Inflammatory macrophage treated with lipopolysaccharide for 1 hour (primary cell): ENCODE results near the gene RGS12.

ENCODE experiments used
- DNase-seq, 2 donors: peaks; one replicate each; pipeline ENCODE4 v3.0.0-alpha.2; 2020 to 2022

RGS12 gene

GRCh38 chr4:3253808-3254207 lies 39.0 kb upstream of the RGS12 start:
- no peak for DNase-seq

DNA sequence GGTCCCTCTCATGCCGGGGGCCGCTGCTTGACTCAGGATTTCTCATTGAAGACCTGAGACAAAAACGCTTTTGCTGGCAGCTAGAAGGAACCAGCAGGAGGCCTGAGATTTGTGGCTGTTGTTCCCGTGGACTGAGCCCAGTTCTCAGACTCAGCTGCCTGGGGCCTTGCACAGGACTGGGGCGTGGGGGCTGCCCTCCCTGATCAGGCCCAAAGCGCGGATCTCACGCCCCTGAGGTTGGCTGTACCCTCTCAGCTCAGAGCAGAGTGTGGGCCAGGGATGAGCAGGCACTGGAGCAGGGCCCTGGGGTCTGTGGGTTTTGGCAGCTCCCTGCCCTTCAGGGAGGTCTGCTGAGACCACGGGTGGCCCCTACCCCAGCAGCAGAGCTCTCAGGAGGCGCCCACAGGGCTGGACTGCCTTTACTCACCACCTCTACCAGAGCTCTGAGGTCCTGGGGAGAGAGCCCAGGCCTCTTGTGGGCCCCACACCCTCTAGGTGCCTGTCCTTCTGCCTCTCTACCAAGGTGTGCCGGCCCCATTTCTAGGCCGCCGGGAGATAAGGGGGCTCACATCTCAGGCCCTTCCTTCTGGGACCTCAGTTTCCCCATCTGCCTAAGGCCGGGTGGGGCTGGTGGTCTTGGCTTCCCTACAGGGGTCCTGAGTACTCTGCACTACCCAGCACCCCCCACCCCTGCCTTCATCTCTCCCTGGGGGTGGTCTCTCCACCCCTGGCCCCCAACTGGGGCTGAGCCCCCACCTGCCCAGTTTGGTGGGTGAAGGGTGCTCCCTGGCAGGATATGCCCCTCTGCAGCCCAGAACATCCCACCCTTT lies 38.3 kb upstream of the RGS12 start:
- no peak for DNase-seq

DNA sequence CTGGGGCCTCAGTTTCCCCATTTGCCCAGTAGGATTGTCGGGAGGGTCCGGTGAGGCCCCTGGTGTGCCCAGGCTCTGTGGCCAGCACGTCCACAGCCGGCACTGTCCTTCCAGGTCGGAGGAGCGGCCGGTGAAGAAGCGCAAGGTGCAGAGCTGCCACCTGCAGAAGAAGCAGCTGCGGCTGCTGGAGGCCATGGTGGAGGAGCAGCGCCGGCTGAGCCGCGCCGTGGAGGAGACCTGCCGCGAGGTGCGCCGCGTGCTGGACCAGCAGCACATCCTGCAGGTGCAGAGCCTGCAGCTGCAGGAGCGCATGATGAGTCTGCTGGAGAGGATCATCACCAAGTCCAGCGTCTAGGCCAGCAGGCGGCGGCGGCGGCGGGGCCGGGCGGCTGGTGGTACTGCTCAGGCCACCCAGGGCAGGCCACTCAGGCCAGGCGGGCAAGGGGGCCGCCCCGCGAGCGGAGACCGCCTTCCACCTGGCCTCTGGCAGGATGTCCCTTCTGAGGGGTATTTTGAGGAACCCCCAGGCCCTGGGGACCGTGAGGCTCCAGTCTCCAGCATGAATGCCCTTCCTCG lies 37.1 kb upstream of the RGS12 start:
- no peak for DNase-seq

GRCh38 chr4:3256230-3257102 lies 36.4 kb upstream of the RGS12 start:
- DNase-seq, result no peak

DNA sequence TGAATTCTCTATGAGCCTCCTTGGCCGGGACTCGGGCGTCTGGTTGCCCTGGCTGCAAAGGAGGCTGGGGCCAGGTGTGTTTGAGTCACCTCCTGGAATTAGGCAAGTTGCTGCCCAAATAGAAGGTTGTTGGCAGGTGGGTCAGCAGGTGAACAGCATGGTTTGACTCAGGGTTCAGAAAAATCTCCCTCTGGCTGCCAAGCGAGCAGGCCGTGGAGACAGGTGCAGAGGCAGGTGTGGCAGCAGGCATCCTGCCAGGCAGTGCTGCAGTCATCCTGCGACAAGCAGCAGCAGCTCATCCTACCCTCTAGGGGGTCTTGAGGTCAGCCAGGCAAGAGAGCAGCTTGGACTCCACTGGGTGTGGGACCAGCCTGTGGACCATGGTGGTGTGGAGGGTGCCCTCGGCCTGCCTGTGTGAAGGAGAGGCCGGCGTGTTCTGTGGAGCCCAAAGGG lies 35.7 kb upstream of the RGS12 start:
- no peak for DNase-seq

DNA sequence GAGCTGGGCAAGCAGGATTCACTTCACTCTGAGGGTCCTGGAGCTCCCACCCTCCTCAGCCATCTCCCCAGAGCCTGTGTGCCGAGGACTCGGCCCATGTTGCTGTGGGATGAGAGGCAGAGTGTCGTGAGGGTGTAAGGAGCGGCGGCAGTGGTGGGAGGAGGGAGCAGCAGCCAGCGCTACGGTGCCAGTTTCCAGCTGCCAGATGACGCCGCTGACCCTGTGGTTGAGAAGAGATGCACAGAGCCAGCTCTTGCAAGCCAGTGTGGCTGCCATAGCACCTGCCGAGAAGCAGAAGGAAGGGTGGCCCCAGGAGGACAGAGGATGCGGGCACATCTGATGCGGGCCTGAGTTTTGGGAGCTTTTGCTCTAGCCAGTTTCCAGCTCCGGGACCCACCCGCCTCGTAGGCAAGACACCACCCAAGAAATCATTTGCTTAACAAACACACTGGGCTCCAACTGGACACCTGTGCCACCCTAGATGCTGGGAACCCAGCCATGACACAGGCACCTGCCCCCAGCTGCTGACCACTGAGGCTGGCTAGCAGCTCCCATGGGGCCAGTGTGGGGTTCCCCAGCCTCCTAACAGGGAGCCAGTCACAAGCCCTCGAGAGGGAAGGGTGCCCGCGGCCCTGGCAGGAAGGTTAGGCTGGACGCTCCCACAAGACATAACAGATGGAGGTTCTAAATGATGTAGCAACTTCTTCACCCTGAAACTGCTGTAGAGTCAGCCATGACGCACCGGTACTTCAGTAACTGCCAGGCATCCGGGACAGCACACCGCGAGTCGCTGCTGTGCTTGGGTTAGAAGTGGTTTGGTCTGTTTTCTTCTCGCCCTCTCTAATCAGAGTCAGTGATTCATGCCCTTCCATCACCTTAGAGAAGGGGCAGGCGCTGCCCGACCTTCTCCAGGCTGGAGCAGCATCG lies 35.0 kb upstream of the RGS12 start:
- DNase-seq, result no peak

- no peak for DNase-seq
These were observed 31.2 kb upstream of the RGS12 start for GRCh38 chr4:3261411-3262207.

DNA sequence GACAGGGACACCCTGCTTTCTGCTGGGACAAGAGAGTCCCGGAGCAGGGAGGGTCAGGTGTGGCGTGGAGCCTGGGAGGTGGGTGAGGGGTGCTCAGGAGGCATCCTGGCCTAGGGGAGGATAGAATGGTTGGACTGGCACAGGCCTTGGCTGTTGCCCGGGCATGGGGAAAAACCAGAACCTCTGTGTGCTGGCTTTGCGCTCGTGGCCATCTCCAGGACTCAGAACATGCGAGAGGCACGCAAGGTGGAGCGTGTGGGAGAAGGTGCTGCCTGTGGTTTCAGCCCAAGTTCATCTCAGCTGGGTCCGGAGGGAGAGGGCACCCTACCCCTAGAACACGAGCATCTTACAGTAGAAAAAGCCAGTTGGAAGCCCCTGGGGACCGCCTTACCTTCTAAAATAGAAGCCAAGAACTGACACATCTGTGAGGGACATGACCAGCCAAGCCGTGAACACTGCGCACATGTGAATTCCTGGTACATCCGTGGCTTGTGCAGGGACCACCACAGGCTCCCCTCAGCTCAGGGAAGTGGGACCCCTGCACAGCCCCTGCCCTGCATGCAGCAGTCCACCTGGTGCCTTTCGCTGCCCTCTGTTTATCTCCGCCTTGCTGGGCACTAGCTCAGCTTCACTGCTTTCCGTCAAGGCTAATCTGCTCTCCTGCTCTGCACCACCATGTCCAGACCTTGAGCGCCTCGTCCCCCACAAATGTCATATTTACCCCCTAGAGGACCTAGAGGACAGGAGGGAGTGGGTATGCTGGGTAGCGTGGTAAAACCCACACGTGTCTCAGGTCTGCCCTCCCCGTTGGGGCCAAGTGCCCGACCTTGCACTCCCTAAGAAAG lies 30.4 kb upstream of the RGS12 start:
- DNase-seq, result no peak

GRCh38 chr4:3263053-3263875 lies 29.6 kb upstream of the RGS12 start:
- DNase-seq, result no peak

DNA sequence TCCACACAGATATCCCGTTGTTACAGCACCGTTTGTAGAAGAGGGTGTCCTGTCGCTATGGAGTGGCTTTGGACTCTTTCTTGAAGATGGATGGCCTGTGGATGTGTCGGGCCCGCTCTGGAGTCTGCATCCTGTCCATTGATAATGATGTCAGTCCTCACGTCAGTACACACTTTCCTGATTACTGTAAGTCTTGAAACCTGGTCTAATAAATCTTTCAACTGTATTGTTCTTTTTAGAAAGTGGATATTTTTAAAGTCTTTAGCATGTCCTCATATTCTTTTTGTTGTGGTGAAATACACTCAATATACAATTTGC lies 29.0 kb upstream of the RGS12 start:
- DNase-seq, result no peak

GRCh38 chr4:3266076-3266475 lies 26.7 kb upstream of the RGS12 start:
- DNase-seq, result no peak

GRCh38 chr4:3267576-3268394 lies 25.0 kb upstream of the RGS12 start:
- DNase-seq, result no peak

DNA sequence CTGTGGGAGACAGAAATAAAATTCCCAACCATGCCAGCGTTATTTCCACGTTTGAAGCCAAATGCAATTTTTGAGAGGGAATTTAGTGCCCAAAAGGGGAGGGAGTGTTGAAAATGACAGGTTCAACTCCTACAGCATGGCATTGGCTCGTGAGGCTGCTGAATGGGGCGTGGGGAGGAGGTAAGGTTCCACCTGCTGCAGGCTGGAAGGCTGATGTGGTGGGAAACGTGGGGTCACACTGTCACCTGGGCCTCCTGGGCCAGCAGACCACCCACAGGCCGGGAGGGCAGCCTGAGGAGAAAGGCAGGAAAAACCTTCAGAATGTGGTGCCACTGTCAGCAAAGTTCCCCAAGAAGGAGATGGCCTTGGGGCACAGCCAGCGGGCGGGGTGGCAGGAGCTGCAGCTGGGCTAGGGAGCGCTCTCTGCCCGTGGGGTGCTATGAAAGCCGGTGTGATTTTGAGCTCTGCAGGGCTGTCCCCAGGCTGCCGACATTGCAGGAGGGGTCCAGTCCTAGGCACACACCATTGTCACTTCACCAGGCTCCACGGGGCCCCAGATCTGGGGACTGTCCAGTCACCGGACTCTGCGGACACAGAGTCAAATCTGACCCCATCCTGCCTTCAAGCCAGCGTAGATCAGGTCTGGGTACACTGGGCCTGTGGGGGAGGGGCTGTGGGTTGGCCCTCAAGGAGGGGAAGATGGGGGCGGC lies 24.3 kb upstream of the RGS12 start:
- DNase-seq, result no peak

- no peak for DNase-seq
These were observed 23.5 kb upstream of the RGS12 start for GRCh38 chr4:3269105-3269927.

DNA sequence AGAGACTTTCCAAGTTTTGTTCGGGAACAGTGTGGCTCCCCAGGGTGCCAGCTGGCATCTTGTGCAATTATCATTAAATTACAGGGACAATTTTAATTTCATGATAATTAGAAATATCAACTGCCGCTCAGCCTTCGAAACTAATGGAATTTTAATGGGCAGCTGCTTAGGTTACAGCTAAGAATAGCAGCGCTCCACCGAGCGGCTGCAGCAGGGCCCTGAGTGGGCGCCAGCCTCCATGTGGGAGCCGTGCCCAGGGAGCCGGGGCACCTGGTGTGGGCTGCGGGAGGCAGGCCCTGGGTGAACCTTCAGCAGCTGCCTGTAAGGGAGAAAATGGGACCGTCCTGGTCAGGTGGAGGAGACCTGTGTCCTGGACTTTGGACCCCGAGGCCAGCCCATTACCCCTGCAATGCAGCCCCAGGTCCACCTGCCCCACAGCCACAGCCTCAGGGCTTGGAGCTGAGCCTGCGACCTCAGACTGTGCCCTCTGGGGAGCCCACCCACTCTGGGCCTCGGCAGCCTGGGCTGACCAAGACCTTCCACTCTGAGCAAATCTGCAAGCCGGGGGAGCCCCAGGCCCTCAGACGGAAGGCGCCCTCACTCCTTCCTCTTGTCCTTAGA lies 22.7 kb upstream of the RGS12 start:
- DNase-seq, result no peak

DNA sequence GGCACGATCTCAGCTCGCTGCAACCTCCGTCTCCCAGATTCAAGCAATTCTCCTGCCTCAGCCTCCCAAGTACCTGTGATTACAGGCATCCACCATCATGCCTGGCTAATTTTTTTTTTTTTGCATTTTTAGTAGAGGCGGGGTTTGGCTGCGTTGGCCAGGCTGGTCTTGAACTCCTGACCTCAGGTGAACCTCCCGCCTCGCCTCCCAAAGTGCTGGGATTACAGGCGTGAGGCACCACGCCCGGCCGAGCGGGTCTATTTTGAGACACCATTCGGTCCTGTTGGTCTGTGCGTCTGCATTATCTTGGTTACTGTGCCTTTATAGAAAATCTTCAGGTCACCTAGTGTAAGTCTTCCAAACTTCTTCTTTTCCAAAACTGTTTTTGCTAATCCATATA lies 21.7 kb upstream of the RGS12 start:
- DNase-seq, result no peak

GRCh38 chr4:3276986-3277385 lies 15.8 kb upstream of the RGS12 start:
- DNase-seq, result no peak
